Brain pericyte (primary cell): ENCODE results near the gene ABCC2.
A peak's percentile ranks its signal among the peaks of the same experiment; 100 is the strongest.

Experiments
- DNase-seq: peaks from one replicate; pipeline ENCODE4 v3.0.0-alpha.2; 2012; ENCODE audit warnings: low read depth, low spot score

The ABCC2 gene

DNA sequence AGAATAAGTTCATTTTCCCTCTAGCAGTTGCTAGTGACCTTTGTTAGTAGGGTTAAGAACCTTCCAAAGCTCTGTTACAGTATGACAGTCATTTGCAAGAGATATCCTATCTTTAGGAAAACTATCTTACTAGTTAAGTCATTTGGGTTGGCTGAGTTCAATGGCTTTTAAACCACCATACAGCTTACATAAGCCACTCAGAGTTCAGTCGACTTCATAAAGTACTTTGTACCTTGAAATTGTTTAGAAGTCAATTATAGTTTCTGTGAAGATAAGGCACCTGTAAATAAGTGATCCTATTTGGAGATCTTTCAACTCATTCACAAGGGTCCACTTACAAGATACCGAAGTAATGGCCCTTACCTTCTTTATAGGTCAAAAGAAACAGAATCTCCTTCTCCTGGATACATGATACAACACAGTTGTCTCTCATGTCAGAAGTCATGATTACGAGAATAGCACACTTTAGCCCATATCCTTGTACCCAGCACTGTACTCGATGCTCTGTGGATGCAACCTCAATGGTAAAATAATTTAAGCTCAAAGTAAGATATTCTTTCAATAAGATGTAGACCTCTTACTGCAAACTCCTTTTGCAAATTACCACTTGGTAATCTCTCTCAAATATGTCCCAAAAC lies 11.9 kb upstream of the ABCC2 start:
- DNase-seq = no peak

DNA sequence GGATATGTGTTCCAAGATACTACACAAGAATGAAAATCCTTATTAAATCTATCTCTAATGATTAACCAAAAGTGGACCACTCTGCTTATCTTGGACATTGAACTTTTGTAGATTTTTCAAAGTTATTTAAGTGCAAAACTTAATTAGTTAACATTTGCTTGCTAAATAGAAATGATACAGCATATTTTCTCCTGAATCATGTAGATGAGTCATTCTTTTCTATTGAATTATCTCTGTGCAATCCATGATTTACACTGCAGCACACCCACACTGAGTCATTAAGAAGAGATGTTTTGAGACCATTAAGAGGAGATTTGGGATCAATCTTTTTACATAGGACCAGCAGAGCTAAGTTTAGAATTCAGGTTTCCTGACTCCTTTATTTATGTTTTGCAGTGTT lies 6.6 kb upstream of the ABCC2 start:
- DNase-seq = peak; percentile 30

DNA sequence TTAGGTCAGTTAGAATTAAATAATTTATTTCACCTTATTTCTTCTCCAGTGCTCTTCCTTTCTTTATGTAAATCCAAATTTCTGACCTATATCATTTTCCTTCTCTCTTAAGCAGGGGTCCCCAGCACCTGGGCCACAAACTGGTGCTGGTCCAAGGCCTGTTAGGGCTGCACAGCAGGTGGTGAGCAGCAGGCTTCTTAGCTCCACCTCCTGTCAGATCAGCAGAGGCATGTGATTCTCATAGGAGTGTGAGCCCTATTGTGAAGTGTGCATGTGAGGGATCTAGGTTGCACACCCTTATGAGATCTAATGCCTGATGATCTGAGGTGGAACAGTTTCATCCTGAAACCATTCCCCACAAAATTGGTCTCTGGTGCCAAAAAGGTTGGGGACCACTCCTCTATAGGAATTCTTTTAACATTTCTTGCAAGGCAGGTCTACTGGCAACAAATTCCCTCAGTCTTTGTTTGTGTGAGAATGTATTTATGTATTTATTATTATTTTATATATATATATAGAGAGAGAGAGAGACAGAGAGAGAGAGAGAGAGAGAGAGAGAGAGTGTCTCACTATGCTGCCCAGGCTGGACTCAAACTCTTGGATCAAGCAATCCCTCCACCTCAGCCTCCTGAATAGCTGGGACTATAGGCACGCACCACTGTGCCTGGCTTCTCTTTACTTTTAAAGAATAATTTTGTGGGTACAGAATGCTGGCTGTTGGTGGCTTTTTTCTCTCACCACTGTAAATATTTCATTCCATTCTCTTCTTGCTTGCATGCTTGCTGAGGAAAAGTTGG lies 4.3 kb upstream of the ABCC2 start:
- DNase-seq = no peak

DNA sequence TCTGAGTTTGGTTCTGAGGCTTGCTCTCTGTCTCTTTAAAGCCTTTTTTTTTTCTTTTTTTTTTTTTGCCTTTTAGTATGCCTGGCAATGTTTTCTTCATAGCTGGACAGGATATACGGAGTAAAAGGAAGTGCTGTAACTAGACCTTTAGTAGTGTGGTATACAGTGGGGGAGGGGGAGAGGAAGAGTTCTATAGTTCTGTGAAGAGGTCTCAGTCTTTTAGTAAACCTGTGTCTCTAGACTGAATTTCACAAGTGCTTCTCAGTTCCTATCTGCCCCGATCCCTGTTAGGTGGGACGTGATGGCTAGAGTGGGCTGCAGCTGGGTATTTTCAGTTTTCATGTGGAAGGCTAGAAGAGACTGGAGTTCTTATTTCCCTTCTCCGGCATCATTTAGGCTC lies 3.1 kb upstream of the ABCC2 start:
- DNase-seq = no peak

DNA sequence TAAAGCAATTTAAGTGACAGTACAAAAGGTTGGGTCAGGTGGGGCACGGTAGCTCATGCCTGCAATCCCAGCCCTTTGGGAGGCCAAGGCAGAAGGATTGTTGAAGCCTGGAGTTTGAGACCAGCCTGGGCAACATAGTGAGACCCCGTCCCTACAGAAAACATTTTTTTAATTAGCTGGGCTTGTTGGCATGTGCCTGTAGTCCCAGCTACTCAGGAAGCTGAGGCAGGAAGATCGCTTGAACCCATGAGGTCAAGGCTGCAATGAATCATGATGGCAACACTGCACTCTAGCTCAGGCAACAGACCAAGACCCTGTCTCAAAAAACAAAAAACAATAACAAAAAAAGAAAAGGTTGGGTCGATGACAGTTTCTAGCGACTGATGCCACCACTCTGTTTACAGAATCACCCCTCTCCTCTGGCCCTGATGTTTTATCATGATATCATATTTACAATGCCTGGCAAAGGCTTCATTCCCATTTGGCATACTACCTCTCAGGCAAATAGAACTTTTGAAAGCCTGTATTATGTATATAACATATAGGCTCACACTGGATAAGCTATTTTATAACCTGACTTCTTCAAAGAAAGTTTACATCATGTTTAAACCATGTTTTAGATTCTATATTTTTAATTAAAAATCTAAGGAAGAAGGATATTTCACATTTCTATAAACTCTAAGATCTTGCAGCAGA lies 558 bp upstream of the ABCC2 start:
- DNase-seq = no peak

DNA sequence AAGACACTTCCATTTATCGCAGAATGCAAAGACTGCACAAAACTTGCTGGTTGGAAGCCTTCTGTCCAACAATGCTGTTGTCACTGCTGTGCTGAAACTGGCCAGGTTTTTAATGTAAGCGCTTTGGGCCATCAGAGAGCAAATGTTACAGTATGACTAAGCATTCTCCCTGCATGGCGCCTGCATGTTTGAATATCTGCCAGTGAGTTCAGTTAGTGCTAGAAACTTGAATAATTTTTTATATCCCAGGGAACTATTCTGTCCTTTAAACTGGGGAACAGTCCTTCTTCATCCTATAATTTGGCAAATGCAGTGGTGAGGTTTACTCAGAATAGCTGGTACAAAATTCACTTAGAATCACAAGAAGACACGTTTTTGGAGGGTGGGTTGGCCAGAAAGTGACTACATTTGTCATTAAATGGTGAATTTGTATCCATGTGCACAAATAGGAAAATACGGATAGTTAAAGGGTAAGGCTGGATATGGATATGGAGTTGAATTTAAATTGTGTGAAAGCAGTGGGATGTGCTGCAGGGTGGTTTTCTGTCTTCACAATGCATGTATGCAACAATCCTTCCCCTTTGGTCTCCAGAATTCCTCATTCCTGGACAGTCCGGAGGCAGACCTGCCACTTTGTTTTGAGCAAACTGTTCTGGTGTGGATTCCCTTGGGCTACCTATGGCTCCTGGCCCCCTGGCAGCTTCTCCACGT lies 1.7 kb downstream of the ABCC2 start:
- peak; percentile 73 for DNase-seq

DNA sequence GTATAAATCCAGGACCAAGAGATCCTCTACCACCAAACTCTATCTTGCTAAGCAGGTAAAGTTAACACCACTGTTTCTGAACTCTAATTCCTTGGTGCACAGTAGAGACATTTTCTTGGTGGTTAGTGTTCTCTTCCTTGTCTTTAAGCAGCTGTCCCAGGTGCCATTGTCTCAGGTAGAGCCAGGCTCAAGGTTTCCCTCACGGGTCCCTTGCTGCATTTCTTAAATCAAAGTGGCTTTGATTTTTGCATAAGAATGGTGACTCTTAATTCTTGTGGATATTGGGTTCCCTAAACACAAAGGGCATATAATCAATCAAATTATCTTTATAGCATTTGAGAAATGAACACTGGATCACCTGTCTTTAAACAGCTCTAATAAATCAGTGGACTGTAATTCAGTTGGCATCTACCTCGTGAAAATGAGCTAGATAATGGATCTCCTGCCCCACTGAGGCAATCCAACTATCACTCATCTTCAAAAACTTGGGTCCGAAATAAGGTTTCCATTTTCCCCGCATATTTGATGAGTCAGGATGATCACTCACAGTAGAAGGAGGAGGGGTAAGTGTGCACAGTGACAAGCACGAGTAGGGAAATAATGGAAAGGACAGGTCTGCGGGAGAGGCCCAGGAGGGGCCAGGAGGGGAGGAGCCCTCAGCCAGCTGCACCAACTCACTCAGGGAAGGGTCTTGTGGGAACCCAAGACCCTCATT lies 2.4 kb downstream of the ABCC2 start:
- no peak for DNase-seq

DNA sequence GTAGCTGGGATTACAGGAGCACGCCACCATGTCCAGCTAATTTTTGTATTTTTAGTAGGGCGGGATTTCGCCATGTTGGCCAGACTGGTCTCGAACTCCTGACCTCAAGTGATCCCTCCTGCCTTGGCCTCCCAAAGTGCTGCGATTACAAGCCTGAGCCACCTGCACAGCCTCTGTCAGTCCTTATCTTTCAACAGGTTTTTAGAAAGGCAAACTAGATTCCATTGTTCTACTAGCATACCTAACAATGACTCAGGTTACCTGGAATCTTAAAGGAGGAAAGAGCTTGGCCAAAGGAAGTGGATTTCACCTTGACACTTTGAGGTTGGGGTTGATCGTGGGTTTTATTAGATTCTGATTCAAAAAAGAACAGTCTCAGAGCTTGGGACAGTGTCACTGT lies 3.2 kb downstream of the ABCC2 start:
- no peak for DNase-seq

DNA sequence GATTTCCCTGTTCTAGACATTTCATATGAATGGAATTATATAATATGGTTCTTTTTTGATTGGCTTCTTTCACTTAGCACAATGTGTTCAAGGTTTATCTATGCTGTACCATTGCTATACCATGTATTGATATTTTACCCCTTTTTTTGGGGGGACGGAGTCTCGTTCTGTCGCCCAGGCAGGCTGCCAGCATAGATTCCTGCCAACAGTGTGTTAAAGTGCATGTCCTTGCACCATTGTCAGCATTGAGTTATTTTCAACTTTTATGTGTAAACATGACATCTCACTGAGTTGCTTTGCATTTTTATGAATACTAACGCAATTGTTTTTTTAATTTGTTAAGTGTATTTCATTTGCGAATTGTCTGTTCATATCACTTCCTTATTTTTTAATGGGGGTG lies 4.9 kb downstream of the ABCC2 start:
- DNase-seq = no peak

DNA sequence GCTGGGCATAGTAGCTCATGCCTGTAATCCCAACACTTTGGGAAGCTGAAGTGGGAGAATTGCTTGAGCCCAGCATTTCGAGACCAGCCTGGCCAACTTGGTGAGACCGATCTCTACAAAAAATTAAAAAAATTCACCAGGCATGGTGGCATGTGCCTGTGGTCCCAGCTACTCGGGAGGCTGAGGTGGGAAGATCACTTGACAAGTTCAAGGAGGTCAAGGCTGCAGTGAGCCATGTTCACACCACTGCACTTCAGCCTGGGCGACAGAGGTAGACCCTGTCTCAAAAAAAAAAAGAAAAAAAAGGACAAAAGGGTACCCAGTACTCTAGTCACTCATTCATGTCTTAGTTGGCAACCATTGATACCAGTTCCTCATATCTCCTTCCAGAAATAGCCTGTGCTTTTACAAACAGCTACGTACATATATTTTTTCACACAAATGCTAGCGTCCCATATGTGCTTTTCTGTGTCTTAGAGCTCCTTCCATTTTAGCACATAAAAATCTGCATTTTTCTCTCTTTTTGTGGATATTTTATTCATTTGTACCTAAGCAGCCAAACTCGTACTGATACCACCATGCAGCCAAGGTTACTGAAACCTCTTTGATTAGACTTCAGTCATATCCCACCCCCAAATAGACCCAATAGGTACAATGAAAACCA lies 5.5 kb downstream of the ABCC2 start:
- DNase-seq = no peak

DNA sequence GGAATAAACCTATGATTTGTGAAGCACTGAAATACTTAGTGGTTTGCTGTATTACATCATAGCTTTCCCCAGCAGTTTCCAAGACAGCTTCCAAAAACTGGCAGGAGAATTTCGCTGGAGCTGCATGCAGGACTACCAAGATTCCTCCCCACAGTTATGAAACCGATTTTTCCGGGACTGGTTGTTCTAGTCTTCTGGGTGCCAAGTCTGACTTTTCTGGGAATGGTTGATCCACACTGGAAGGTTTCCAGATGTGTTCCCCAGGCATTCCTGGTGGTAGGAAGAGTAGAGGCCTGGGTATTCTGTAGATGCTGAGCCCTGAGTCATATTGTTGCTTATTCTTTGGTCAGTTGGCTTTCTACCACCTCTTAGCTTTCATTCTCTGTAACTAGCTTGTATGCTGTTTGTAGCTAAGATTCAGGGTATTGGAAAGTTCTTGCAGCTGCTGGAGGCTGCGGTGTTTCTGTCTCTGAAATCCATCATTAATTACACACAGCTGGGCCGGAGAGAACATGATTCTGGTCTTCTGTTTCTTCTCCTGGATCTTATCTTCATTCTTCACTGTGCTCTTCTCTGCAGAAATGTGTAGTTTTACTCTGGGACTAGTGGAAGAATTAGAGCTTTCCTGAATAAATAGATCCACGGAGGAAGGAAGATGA lies 6.3 kb downstream of the ABCC2 start:
- no peak for DNase-seq

DNA sequence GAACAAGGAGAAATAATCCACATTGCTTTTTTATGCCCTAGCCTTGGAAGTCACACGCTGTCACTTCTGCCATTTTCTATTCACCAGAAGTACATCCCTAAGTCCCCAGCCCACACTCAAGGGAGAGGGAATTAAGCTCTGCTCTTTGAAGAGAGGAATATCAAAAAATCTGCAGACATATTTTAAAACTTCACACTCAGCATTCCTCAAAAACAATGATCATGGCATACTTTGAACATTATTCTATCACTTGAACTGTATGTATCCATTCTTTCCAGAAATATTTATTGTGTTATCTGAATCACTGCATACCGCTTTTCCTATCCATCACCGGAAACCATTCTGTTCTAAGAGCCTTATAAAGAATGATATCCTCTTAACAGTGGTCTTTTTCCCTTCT lies 9.4 kb downstream of the ABCC2 start:
- no peak for DNase-seq

DNA sequence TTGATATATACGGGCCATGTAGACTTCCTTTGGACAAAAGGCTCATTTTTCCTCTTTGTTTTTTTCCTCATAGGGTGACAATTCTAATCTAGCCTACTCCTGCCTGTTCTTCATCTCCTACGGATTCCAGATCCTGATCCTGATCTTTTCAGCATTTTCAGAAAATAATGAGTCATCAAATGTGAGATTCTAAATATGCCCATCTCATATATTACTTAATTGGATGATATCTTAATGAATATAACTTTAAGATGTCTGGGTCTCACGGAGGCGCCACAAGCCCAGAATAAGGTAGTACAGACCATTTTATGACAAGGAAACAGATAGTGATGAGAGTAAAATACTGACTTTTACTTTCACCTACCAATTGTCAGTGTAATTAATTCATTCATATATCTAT lies 11.4 kb downstream of the ABCC2 start:
- no peak for DNase-seq

DNA sequence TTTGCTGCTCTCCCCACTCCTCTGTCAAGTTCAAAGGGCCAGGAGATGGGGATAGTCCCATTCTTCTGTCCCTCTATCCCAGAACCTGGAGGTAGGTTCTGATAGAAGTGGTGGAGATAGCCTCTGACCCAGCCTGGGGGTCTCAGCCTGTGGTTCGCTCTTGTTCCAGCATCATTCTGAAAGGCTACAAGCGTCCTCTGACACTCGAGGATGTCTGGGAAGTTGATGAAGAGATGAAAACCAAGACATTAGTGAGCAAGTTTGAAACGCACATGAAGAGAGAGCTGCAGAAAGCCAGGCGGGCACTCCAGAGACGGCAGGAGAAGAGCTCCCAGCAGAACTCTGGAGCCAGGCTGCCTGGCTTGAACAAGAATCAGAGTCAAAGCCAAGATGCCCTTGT lies 14.5 kb downstream of the ABCC2 start:
- DNase-seq = no peak

DNA sequence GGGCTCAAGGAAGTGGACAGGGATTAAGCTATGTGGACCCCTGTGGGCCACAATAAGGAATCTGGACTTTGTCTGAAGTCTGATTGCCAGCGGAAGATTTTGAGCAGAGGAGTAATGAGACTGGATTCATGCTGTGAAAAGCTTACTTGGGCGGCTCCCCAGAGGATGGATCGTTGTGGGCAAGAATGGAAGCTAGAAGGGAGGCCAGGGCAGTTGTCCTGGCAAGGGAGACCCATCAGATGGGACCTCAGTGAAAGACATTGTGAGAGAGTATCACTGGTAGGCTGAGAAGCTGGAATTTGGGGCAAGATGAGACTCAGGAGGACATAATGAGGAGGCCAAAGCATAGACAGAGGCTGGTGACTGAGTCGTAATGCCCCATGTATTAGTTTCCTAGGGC lies 15.6 kb downstream of the ABCC2 start:
- no peak for DNase-seq

DNA sequence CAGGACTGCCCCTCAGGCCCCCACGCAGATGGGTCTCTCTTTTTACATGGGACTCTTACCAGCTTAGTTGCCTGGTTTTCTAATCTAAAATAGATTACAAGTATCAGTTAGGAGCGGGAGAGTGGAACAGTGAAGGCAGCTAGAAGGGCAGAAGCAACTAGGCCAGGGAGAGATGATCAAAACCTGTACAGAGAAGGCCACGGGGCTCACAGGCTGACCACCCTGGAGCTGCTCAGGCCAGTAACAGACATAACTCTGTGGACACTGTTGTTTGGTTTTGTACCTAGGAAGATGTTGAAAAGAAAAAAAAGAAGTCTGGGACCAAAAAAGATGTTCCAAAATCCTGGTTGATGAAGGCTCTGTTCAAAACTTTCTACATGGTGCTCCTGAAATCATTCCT lies 16.5 kb downstream of the ABCC2 start:
- no peak for DNase-seq

DNA sequence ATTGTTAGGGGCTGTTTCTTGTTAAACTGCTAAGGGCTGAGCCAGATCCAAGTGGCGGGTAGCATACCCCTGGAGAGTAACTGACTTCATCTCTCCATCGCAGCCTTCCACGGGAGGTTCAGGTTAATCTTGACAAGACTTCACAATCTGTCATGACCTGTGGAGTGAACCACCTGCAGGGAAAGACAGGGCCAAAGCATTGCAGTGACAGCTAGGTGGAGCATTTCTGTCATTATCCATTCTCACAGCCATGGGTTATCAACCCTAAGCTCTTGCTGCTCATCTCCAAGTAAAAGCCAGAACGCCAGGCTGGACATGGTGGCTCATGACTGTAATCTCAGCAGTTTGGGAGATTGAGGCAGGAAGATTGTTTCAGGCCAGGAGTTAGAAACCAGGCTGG lies 17.2 kb downstream of the ABCC2 start:
- DNase-seq = no peak

DNA sequence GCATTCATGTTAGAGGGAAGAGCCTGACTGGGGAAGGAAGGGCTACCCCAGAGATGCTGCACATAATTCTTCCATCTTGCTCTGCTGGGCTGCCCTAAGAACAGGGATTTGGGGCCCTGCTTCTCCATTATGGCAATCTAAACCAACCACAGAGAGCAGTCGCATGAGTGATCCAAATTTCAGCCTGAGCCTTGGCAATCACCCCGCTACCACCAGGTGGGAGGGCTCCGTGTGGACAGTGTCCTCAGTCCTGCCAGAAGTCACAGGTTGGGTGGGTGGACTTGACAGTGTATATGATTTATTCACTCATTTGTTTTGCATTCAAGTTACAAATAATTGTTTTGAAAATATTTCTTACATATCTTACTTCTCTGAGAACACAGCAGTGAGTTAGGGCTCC lies 22.0 kb downstream of the ABCC2 start:
- DNase-seq = no peak

DNA sequence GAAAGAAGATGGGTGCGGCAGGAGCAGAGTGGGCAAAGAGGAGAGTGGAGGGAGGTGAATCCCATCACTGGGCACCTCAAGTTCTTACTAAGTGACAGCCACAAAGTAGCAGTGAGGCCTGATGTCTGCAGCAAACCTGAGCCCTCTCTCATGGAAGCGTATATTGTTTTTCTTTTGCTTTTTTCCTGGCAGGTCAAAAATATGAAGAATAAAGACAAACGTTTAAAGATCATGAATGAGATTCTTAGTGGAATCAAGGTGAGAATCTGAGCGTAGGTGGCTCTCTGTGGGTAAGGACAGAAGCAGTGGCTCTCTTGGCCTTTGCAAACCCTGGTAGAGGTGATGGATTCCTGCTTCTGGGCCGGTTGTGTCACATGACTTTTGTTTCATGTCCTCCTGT lies 22.8 kb downstream of the ABCC2 start:
- no peak for DNase-seq

DNA sequence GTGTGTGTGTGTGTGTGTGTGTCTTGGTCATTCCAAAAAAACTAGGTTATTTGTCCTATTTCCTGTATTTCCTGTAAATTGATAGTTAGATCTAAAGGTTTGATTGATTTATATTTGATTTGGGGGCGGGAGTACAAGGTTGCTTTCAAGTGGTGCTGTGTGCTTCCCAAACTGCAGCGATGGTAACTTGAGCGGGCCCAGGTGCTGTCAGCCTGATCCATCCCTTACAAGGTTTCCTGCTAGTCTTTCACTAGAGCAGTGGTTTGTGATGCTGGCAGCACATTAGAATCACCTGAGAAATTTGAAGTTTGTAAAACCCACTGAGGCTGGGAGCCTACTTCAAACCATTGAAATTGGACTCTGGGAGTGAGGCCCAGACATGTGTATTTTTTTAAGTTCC lies 23.7 kb downstream of the ABCC2 start:
- no peak for DNase-seq

DNA sequence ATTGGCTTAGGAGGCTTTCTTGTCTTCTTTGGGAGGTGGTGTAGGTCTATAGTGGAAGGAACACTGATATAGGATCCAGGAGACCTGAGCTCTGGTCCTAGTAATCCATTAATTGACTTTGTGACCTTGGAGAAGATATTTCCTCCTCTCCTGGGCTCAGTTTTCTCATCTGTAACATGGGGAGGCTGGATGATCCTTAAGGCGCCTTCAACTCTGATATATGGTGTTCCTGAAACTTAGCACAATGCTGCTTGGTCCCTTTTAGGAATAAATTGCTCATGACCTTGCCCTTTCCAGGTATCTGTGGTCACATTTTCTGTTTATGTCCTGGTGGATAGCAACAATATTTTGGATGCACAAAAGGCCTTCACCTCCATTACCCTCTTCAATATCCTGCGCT lies 25.3 kb downstream of the ABCC2 start:
- no peak for DNase-seq
